Ramos (cell line): ENCODE results near the gene NEK8.
"Not testable (repeated sequence)": the region's sequence is repeated elsewhere in the genome, so short reads cannot be mapped to it uniquely, and the experiment has no call there.

Experiments
- in situ Hi-C: fragments of 300-500 bp; cut with MboI; formaldehyde crosslinking; loops from one replicate; pipeline ENCODE4 v1.14.3; 2022; ENCODE audit warnings: low sequenced_read_pairs; ENCODE audit not compliant: unreplicated experiment

NEK8 gene

DNA sequence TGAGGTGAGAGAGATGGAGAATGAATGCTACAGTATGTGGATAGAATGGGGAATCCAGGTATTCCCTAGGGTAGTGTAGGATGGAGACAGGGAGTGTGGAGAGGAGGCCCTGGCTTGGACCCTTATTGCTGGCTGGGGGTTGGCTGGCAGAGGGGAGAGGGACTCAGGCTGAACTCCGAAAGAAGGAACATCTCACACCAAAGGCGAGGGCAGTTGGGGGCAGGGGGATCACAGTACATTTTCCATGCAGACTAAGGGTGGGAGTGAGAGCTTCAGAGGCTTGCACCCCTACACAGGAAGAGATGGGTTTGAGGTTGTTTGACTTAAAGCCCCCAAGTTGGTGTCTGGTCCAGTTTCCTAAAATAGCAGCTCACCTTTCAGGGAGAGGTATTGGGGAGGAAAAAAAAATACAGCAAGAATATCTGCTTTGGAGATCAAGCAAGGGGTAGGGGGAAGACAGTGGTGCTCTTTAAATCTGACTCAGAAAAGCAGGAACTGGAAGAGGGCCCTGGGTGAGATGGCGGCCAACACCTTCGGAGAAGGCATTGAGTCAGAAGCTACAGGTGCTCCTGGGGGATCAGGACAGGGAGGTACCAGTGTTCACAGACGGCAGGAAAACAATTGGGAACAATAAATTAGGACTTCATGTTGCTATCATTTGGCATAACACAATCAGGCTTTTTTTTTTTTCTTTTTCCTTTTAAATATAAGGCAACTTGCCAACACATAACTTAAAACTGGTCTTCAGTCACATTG lies 27.6 kb downstream of the NEK8 start:
- in situ Hi-C loops: loop anchor here (5.0 kb wide), 1 partner anchor 161 kb away; no protein-coding TSS in a partner anchor

DNA sequence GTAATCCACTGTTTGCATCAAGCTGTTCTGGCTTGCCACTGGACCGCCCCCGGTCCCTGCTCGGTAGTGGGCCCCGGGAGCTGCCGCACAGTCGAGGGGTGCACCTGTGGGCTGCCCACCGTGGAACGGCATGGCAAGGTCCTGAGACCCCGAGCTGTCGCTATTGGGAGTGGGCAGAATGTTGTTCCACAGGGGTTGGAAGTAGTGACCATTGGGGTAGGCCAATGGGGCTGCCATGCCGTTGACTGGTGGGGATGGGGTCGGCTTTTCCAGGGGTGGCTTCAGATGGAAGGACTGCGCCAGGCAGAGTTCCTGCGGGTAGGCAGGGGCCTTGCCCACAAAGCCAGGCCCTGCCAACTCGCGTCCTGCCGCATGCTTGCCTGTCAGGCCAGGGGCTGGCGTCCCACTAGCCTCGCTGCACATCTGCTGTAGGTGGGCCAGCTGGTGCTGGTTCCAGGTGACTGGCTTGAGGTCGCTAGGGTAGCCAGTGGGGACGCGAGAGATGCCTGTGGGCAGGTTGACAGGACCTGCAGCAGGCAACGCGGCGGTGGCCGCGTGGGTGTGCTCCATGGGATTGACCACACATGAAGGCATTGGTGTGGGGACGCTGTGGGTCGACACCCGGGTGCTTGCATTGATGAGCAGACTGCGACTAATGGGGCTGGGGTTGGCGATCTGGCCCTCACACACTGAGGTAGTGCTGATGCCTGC lies 30.0 kb downstream of the NEK8 start:
- in situ Hi-C loops: loop anchor here (5.0 kb wide), 1 partner anchor 159 kb away; no protein-coding TSS in a partner anchor

DNA sequence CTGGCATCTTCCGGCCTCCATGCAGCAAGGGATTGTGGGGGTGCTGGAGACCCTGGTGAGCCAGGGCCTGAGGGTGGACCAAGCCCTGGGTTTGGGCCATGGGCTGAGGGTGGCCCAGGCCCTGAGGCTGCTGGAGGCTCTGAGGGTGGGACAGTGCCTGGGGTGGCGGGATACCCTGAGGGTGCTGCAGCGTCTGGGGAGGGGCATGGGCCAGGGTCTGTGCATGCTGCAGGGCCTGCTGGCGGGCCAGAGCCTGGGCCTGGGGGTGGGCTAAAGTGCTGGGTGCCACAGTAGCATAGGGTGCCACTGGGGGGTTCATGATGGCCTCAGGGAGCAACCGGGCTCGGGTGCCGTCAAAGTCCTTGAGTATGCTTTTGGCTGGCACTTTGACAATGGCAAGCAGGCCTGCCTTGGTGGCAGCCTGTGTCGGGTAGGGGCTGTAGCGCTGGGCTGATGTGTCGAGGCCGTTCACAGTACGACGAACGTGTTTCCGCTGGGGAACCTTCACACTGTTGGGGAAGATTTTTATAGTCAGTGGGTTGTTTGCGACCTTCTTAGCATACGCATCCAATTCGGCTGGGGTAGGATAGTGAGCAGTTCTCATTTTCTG lies 30.8 kb downstream of the NEK8 start:
- in situ Hi-C loops: loop anchor here (5.0 kb wide), 1 partner anchor 158 kb away; no protein-coding TSS in a partner anchor

DNA sequence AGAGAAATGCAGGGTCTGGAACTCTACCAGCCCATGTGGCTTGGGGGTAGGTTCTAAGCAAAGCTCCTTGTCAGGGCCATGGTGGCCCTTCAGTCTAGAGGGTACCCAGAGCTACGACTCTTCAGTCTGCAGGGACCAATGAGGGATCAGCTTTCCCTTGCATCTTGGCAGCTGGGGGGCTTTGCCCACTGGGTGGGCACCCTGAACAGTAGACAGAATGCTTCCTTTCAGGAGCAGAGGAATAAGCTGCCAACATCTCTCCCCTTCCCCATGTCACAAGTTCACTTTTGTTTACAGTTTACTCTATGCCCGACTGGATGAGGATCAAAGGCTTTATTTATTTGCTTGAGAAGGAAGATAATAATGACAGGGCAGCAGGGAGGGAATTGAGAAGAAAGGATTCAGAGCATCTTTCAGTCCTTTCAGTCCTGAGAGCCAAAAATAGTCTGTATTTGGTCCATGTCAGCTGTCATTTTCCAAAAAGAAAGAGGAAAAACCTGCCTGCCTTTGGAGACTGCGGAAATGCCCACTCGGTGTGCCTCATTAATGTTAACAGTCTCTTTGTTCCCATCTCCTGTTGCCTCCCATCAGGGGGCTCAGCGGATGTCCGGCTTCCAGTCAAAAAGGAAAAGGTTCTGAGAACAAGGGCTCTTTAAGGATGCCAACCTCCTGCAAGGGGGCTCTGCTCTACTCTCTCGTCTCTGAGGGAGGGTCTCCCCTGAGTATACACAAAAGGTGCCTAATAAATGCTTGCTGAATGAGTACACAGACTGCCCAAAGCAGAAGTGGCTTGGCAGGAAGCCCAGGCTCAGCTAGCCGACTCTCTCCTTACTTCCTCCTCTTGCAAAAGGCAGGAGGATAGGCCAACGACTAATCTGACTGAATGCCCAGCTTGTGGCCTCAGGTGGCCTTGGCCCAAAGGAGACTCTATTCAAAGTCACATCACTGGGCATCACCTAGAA lies 32.3 kb downstream of the NEK8 start:
- in situ Hi-C loops: no loop called here

- in situ Hi-C loops: no loop called here
These were observed 34.7 kb downstream of the NEK8 start for GRCh38 chr17:28763137-28763799.

DNA sequence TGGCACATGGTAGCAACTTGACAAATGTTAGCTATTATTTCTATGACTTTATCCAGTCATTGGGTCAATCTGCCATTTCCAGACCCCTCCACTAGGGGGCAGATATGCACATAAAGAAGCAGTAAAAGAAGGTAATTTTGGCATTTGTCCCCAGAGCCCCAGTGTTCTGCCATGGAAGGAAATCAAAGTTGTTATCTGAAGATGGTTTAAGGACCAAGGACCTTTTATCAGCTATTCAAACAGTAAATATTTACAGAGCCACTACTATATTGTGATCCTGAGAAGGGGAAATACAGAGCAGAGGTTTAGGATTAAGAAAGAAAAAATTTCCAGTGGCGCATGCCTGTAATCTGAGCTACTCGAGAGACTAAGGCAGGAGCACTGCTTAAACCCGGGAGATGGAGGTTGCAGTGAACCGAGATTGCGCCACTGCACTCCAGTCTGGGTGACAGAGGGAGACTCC lies 35.2 kb downstream of the NEK8 start:
- in situ Hi-C loops: no loop called here

DNA sequence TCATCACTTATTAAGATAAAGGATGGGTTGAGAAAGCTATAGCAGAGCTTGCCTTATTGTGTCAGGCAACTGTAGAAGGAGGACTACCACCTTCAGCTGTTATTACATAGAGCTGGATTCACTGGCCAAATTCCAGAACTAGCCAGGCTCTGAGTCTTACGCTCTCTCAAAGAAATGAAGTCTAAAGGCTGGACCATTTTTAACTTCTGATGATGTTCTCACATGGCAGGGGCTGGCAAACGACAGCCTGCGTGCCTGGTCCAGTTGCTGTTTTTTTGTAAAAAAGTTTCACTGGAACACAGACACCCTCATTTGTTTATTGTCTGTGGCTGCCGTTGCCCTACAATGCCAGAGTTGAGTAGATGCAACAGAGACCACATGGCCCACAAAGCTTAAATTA lies 36.5 kb downstream of the NEK8 start:
- in situ Hi-C loops: no loop called here

DNA sequence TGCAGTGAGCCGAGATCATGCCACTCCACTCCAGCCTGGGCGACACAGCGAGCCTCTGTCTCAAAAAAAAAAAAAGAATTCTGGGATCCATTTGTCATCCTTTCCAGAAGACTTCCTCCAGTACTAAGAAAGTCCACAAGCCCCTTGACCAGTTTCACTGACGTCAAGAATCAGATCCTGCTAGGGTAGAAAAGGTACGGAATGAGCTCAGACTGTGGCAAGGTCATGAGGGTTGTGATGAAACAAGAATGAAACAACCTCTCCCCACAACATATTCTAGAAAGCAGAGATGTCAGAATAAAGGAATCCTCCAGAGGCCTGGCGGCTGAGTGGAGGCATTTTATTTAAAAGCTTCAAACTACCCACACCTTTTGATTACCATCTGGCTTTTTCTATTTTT lies 45.1 kb downstream of the NEK8 start:
- in situ Hi-C loops: no loop called here

- in situ Hi-C loops: no loop called here
These were observed 45.6 kb downstream of the NEK8 start for GRCh38 chr17:28774206-28774605.

GRCh38 chr17:28777178-28777577 lies 48.6 kb downstream of the NEK8 start:
- in situ Hi-C loops: no loop called here

DNA sequence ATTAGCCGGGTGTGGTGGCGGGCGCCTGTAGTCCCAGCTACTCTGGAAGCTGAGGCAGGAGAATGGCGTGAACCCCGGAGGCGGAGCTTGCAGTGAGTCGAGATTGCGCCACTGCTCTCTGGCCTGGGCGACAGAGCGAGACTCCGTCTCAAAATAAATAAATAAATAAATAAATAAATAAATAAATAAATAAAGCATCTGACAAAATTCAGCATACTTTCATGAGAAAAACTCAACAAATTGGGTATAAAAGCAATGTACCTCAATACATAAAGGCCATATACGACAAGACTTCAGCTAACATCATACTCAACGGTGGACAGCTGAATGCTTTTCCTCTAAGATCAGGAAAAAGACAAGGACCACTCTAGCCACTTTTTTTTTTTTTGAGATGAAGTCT lies 51.0 kb downstream of the NEK8 start:
- in situ Hi-C loops: not testable (repeated sequence)

DNA sequence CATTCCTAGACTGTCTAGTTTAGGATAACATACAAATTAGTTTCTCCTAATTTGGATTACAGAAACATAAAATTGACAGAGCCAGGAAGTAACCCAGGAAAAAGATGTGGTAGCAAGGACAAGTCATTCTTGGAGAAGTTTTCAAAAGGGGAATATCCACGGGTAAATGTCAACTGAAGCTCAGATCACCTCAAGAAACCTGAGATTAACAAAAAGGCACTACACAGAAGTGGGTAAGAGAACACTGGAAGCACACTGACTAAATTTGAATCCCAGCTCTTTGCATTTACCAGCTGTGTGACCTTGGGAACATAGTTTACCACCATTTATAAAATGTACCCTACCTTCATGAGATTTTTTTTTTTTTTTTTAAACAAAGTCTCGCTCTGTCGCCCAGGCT lies 54.6 kb downstream of the NEK8 start:
- in situ Hi-C loops: no loop called here

DNA sequence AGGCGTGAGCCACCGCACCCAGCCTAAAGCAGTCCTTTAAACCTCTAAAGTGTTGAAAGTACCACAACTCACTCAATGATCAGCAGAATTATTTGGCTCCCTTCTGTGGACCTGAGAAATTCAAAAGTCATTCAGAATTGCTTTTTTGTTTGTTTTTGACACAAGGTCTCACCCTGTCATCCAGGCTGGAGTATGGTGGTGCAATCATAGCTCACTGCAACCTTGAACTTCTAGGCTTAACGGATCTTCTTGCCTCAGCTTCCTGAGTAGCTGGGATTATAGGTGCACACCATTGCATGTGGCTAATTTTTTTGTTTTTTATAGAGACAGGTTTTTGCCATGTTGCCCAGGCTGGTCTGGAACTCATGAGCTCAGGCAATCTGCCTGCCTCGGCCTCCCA lies 59.5 kb downstream of the NEK8 start:
- in situ Hi-C loops: no loop called here
